NB4 (cell line): Measurements from ENCODE around the gene BIVM.

Experiments used
- DNase-seq: peaks from one replicate; pipeline ENCODE4 v3.0.0; 2010; ENCODE audit warnings: low read depth
- H3K4me3 ChIP-seq: one replicate; pipeline ENCODE4 v1.5.1; 2011; ENCODE audit warnings: mild to moderate bottlenecking, low read depth, low read length, moderate library complexity
- CTCF ChIP-seq: IDR thresholded peaks from one replicate; pipeline ENCODE4 v1.5.1; 2012; ENCODE audit warnings: low read depth, low read length
- MAX ChIP-seq: IDR thresholded peaks from 2 replicates; pipeline ENCODE4 v1.6.1; 2011; ENCODE audit warnings: low read depth, low read length
- MYC ChIP-seq: IDR thresholded peaks from 2 replicates; pipeline ENCODE4 v1.6.1; 2011; ENCODE audit warnings: low read depth, low read length
- POLR2A ChIP-seq: IDR thresholded peaks from 2 replicates; pipeline ENCODE4 v1.6.1; 2011; ENCODE audit warnings: mild to moderate bottlenecking; ENCODE audit not compliant: insufficient read length; ENCODE audit errors: extremely low read depth

BIVM gene

GRCh38 chr13:102798581-102799425 lies at the start of gene BIVM, which contains the start of gene POGLUT2:
Gene BIVM, plus strand, starts transcription at chr13:102799119. Its CDS starts 8,149 bp downstream, at chr13:102807268.
Gene POGLUT2, minus strand, starts transcription at chr13:102798976. Its CDS starts 306 bp downstream, at chr13:102798670.
- peak within 1 kb of the TSS; percentile 78 for H3K4me3 ChIP-seq
- DNase-seq, result peak; percentile 96

GRCh38 chr13:102751886-102752285 lies 47.0 kb upstream of the BIVM start:
- DNase-seq, result no peak
- no peak for TF ChIP-seq CTCF
- no peak for TF ChIP-seq POLR2A
- TF ChIP-seq MAX, result no peak
- TF ChIP-seq MYC, result no peak
- no peak overlapping the region for H3K4me3 ChIP-seq

More at GRCh38 chr13:102798581-102799425, at the start of gene BIVM, which contains the start of gene POGLUT2:
- TF ChIP-seq MAX, result peak; percentile 78
- TF ChIP-seq CTCF, result no peak
- TF ChIP-seq MYC, result peak; percentile 84
- peak; percentile 57 for TF ChIP-seq POLR2A

- TF ChIP-seq MYC, result no peak
- TF ChIP-seq POLR2A, result no peak
- no peak for TF ChIP-seq CTCF
- TF ChIP-seq MAX, result no peak
- no peak overlapping the region for H3K4me3 ChIP-seq
- no peak for DNase-seq
These were observed 41.9 kb upstream of the BIVM start for GRCh38 chr13:102757006-102757405.

GRCh38 chr13:102758842-102759241 lies 40.1 kb upstream of the BIVM start:
- TF ChIP-seq MYC (no peak), CTCF (no peak), MAX (no peak), POLR2A (no peak)
- no peak overlapping the region for H3K4me3 ChIP-seq
- no peak for DNase-seq

- H3K4me3 ChIP-seq, result no peak overlapping the region
- TF ChIP-seq MAX (no peak), CTCF (no peak), MYC (no peak), POLR2A (no peak)
- DNase-seq, result no peak
These were observed 37.8 kb upstream of the BIVM start for GRCh38 chr13:102761071-102761470.
